Endothelial cell of umbilical vein (primary cell): ENCODE data around the gene NKIRAS1. TPM values are rescaled to one million over a fixed set of nuclear protein-coding genes. Genes with fewer than 3 reads are reported as not detected.

Experiments
- BruUV-seq: library from RNA; stranded (reverse); fragments of 400-500 nt; replicated peaks from 2 replicates; lab custom pipeline; 2021; lab: Mats Ljungman, UMichigan
- CTCF ChIA-PET: fragments of 300-600, 350-600 bp; sonication (Branson Sonifier 250); formaldehyde crosslinking; loops from one replicate; lab custom pipeline; 2021; ENCODE audit warnings: antibody characterized with exemption, inconsistent platforms; lab: Charles Lee
- POLR2A ChIA-PET: fragments of 300-600, 350-600 bp; sonication (Branson Sonifier 250); formaldehyde crosslinking; loops from one replicate; lab custom pipeline; 2021; ENCODE audit warnings: antibody characterized with exemption, inconsistent platforms; lab: Charles Lee
- DNase-seq: peaks from one replicate; pipeline ENCODE4 v3.0.0-alpha.2; 2011; ENCODE audit warnings: low read depth, low spot score
- FAIRE-seq: peaks from 2 replicates; lab custom pipeline; 2011; peaks lifted over from hg19 to GRCh38; lab: Jason Lieb, UNC
- H2AFZ ChIP-seq: 2 replicates; pipeline ENCODE4 v1.6.0; 2012; ENCODE audit warnings: low read depth, low read length, control low read depth, inconsistent platforms
- H3K27ac ChIP-seq: 2 replicates; pipeline ENCODE4 v1.5.1; 2011; ENCODE audit warnings: low read depth, mild to moderate bottlenecking, control low read depth, low read length, moderate library complexity; ENCODE audit not compliant: insufficient read depth
- H3K27me3 ChIP-seq, 2 experiments: 2 replicates each; pipeline versions ENCODE4 v1.6.0 to v1.6.1; 2011; ENCODE audit warnings: low read length in 2 of 2, mixed read lengths in 1 of 2; ENCODE audit not compliant: control insufficient read depth in 2 of 2, insufficient read depth in 2 of 2
- H3K36me3 ChIP-seq, 2 experiments: 2 replicates in 1 of 2; 3 replicates in 1 of 2; pipeline ENCODE4 v1.5.1; 2011; ENCODE audit warnings: low read length in 2 of 2, mild to moderate bottlenecking in 1 of 2, moderate library complexity in 1 of 2; ENCODE audit not compliant: control insufficient read depth in 2 of 2, insufficient read depth in 2 of 2; ENCODE audit errors: extremely low read depth in 1 of 2
- H3K4me1 ChIP-seq: 3 replicates; pipeline ENCODE4 v1.5.1; 2011; ENCODE audit warnings: mild to moderate bottlenecking, low read length; ENCODE audit not compliant: control insufficient read depth, insufficient read depth; ENCODE audit errors: extremely low read depth
- H3K4me2 ChIP-seq: 2 replicates; pipeline ENCODE4 v1.6.1; 2011; ENCODE audit warnings: low read length, control low read depth, mixed read lengths; ENCODE audit not compliant: insufficient read depth
- H3K4me3 ChIP-seq, 3 experiments: fragments of 200-600 bp in 1 of 3; sonication (generic), shearing (Covaris generic) in 1 of 3; replicated peaks in 1 of 3; 2 replicates each; pipeline ENCODE4 v1.5.1; 2011 to 2016; ENCODE audit warnings: control low read depth in 3 of 3, low read length in 3 of 3, mild to moderate bottlenecking in 2 of 3, inconsistent platforms in 1 of 3, low read depth in 1 of 3, moderate library complexity in 1 of 3; ENCODE audit not compliant: insufficient read depth in 1 of 3
- H3K79me2 ChIP-seq: 2 replicates; pipeline ENCODE4 v1.6.0; 2012; ENCODE audit warnings: low read length, inconsistent platforms; ENCODE audit not compliant: control insufficient read depth, insufficient read depth
- H3K9ac ChIP-seq: replicated peaks from 2 replicates; pipeline ENCODE3; 2011; ENCODE audit warnings: low read length, control low read depth; ENCODE audit not compliant: insufficient read depth; ENCODE audit errors: extremely low read depth
- H3K9me1 ChIP-seq: replicated peaks from 3 replicates; pipeline ENCODE4 v1.6.0; 2011; ENCODE audit warnings: mild to moderate bottlenecking, low read length; ENCODE audit not compliant: control insufficient read depth, insufficient read depth; ENCODE audit errors: extremely low read depth
- H3K9me3 ChIP-seq: replicated peaks from 2 replicates; pipeline ENCODE4 v1.5.1; 2012; ENCODE audit warnings: low read length, inconsistent platforms; ENCODE audit not compliant: control insufficient read depth, insufficient read depth
- H4K20me1 ChIP-seq: replicated peaks from 2 replicates; pipeline ENCODE3; 2011; ENCODE audit warnings: mild to moderate bottlenecking, low read length; ENCODE audit not compliant: control insufficient read depth, insufficient read depth; ENCODE audit errors: extremely low read depth
- CTCF ChIP-seq, 2 donors: IDR thresholded peaks; 1 replicate in 1 of 2; 2 replicates in 1 of 2; pipeline ENCODE4 v1.5.1; 2011; ENCODE audit warnings: low read length in 2 of 2, mild to moderate bottlenecking in 2 of 2, moderate library complexity in 2 of 2, control low read depth in 1 of 2, inconsistent platforms in 1 of 2, low read depth in 1 of 2; ENCODE audit not compliant: insufficient read depth in 1 of 2; ENCODE audit errors: extremely low read depth in 1 of 2
- EZH2 ChIP-seq: IDR thresholded peaks from 2 replicates; pipeline ENCODE4 v1.6.1; 2012; ENCODE audit warnings: borderline replicate concordance, low read depth, mild to moderate bottlenecking, moderate library complexity, low read length, inconsistent platforms; ENCODE audit not compliant: severe bottlenecking
- FOS ChIP-seq: IDR thresholded peaks from 2 replicates; pipeline ENCODE4 v1.6.1; 2011; ENCODE audit warnings: mild to moderate bottlenecking, low read length, moderate library complexity, borderline replicate concordance; ENCODE audit not compliant: insufficient read depth
- GATA2 ChIP-seq: IDR thresholded peaks from 2 replicates; pipeline ENCODE4 v1.7.0; 2011; ENCODE audit warnings: low read depth, mild to moderate bottlenecking, moderate library complexity, mixed read lengths, low read length; ENCODE audit not compliant: insufficient read length, insufficient read depth
- JUN ChIP-seq: IDR thresholded peaks from 2 replicates; pipeline ENCODE4 v1.6.1; 2011; ENCODE audit warnings: borderline replicate concordance, low read depth; ENCODE audit not compliant: insufficient read length, insufficient read depth
- MAX ChIP-seq: IDR thresholded peaks from 2 replicates; pipeline ENCODE4 v1.6.1; 2011; ENCODE audit not compliant: insufficient read depth, insufficient read length
- MYC ChIP-seq: IDR thresholded peaks from one replicate; pipeline ENCODE4 v1.6.1; 2011; ENCODE audit warnings: mild to moderate bottlenecking, low read depth, low read length
- POLR2A ChIP-seq: IDR thresholded peaks from 2 replicates; pipeline ENCODE4 v1.6.1; 2012; ENCODE audit warnings: low read depth, mild to moderate bottlenecking, control low read depth, low read length
- POLR2AphosphoS5 ChIP-seq: IDR thresholded peaks from 2 replicates; pipeline ENCODE4 v1.6.1; 2012; ENCODE audit warnings: low read depth, mild to moderate bottlenecking, control low read depth, low read length, moderate library complexity; ENCODE audit not compliant: insufficient read depth
- dilution Hi-C: fragments of 300-500 bp; cut with MboI; formaldehyde crosslinking; loops from one replicate; pipeline ENCODE4 v1.15.0; 2019; ENCODE audit warnings: low sequenced_read_pairs; ENCODE audit not compliant: extremely low pct_ligation_motif_present
- intact Hi-C: fragments of 100-400 bp; cut with micrococcal nuclease; formaldehyde crosslinking; loops from one replicate; pipeline ENCODE4 v1.10.0; 2022
- polyA plus RNA-seq, 4 experiments: library from polyadenylated mRNA; depleted of rRNA in 3 of 4; stranded (reverse) in 3 of 4; unstranded in 1 of 4; fragments of >200 nt; gene quantifications; 2 replicates each; pipeline versions ENCODE4 v1.2.1 to v1.2.3, GENCODE V29; 2011 to 2012; ENCODE audit warnings: missing spikeins in 1 of 4
- total RNA-seq: library from RNA; stranded (reverse); gene quantifications from 2 replicates; pipeline ENCODE4 v1.2.3, GENCODE V29; 2021

Gene NKIRAS1
- total and polyA plus RNA-seq, 2 donors (not counting 3 experiments of a cell fraction or from before 2014, with no cell fraction given), result 2.2 to 2.9 TPM

- dilution Hi-C loops, result no loop called here
- no peaks in the 10 kb centered on the region for H3K9me1 ChIP-seq
- H3K4me3 ChIP-seq, result peak overlapping the region in 1 of 3 experiments; percentile 3
- H2AFZ ChIP-seq, result no peak overlapping the region
- TF ChIP-seq GATA2 (no peak), CTCF (IDR thresholded peaks at IDR 0.05; ENCODE audit: extremely low read depth in 1 of 2, insufficient read depth in 1 of 2, low read depth in 1 of 2, low read length in 2 of 2) (no peak), MAX (no peak), FOS (no peak), EZH2 (no peak), POLR2A (no peak), JUN (no peak), POLR2AphosphoS5 (no peak), MYC (no peak)
- ChIA-PET POLR2A (interaction anchor here (1.8 to 2.0 kb wide), 2 partner anchors 9 to 42 kb away, joined by 6 read pairs; partner anchors contain the start of genes NKIRAS1 and RPL15), CTCF (interaction anchor here (0.8 to 5.6 kb wide), 7 partner anchors 9 to 67 kb away, joined by 4 to 29 read pairs (median 7); no protein-coding TSS in a partner anchor)
- peaks cover 32% of the 10 kb centered on the region for H3K79me2 ChIP-seq
- intact Hi-C loops, result loop anchor here (2.0 to 5.0 kb wide), 5 partner anchors 42 to 693 kb away; partner anchors contain the start of genes NKIRAS1, RPL15 and UBE2E2
- H3K4me2 ChIP-seq, result peak overlapping the region; percentile 43
- H3K4me1 ChIP-seq, result peaks cover 32% of the 10 kb centered on the region
- peaks cover 6% of the 10 kb centered on the region for H4K20me1 ChIP-seq
- no peaks in the 10 kb centered on the region for H3K36me3 ChIP-seq
- no peak overlapping the region for H3K9ac ChIP-seq
- no peaks in the 10 kb centered on the region for H3K9me3 ChIP-seq
- peak overlapping the region; percentile 28 for H3K27ac ChIP-seq
- no peaks in the 10 kb centered on the region for H3K27me3 ChIP-seq
- no TSS peak for BruUV-seq
- FAIRE-seq (peak; percentile 64), DNase-seq (peak; percentile 67)
Measured at GRCh38 chr3:23875113-23875725, 41.6 kb downstream of the NKIRAS1 start.
